Measurements from ENCODE around the gene CRX.
"Not testable (repeated sequence)": the region's sequence is repeated elsewhere in the genome, so short reads cannot be mapped to it uniquely, and the experiment has no call there.

CRX gene

DNA sequence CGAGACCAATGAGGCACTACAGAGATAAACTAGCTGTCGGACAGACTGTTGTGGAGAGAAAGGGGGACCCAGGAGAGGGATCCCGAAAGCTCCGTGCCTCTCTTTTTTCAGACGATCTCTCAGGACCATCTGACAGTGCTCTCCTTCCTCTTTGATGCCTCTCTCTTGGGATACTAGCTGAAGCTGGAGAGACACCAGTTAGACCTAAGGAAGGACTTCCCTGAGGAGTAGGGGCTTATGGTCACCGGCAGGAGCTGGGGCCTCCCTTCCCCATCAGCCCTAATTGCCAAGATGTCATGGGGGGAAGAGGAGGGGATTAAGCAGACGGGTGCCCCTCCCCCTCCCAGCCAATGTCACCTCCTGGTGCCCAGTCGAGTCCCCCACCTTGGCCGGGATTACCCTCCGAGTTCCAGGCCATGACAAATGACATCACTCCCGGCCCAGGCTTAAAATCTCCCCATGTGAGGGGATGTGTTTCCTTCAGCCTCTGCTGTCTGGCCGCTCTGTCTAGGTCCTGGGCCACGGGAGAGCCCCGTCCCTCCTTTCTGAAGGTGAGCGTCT, at the start of gene CRX:
CRX (plus strand) TSS at position 478 of the 561 bp plus-strand sequence. CDS start 12,507 bp downstream, outside the sequence.
- DNase-seq: no peak

DNA sequence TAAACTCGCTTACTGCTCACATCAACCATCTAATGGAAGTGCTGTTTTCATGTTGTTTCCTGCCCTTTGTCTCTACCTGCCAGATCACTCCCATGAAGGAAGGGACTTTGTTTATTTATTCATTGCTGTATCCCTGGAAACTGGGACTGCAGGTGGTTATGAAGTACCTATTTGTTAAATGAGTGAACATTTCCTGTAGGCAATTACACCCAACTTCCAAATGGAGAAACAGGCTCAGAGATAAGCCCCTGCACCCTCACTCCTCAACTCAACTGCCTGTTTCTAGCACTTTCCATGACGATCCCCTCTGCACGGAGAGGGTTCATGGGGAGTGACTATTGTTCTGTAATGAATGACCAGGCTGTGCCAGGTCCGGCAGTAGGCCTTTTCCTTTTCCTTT, 45.2 kb upstream of the CRX start:
- no peak for DNase-seq

DNA sequence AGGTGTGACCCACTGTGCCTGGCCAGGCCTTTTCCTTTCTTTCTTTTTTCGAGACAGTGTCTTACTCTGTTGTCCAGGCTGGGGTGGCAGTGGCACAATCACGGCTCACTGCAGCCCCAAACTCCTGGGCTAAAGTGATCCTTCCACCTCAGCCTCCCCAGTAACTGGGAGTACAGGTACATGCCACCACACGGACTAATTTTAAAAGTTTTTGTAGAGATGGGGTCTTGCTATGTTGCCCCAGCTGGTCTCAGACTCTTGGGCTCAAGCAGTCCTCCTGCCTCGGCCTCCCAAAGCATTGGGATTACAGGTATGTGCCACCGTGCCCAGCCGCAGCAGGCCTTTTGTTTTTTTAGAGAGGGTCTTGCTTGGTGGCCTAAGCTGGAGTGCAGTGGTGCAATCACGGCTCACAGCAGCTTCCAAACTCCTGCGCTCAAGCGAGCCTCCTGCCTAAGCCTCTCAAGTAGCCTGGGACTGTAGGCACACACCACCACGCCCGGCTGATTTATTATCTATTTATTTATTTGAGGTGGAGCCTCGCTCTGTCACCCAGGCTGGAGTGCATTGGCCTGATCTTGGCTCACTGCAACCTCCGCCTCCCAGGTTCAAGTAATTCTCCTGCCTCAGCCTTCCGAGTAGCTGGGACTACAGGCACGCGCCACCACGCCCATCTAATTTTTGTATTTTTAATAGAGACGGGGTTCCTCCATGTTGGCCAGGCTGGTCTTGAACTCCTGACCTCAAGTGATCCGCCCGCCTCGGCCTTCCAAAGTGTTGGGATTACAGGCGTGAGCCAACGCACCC, 44.3 kb upstream of the CRX start:
- DNase-seq: not testable (repeated sequence)

DNA sequence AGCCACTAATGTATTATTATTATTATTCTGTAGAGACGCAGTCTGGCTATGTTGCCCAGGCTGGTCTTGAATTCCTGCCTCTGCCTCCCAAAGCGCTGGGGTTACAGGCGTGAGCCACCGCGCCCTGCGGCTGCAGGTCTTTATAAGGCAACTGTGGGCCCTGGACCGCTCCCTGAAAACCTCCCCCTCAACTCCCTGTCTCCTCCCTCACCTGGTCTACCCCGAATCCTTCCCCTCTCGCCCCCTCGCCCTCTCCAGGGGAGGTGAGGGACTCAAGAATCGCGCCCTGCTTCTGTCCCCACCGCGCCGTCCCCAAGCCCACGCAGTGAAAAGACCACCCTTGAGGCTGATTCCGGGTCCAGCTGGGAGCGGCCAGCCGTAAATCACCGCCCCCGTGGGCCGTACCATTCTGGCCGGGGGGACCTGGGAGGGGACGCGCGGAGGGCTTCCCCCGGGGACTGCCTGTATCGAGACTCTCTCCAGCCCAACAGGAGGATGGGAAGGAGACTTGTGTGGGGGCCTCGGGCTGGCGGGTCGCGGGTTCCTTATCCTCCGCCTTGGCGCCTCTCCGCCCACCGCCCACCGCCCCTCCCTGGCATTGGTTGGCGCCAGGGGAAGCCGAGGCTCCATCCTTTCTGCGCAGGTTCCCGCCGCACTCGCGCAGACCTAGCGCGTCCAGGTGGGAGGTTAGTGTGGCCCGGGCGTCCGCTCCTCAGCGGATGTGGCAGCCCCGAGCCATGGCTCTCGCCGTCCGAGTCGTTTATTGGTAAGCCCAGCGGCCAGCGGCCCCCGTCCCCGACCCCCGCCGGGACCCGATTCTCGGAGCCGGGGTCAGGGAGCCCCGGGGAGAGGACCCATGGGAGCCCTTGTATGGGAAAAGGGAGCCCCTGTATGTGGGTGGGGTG, 43.4 kb upstream of the CRX start, which contains the start of gene SELENOW:
SELENOW (plus strand) TSS at position 655 of the 905 bp plus-strand sequence; CDS start at position 738, 83 bp downstream.
- peak; percentile 34 for DNase-seq

DNA sequence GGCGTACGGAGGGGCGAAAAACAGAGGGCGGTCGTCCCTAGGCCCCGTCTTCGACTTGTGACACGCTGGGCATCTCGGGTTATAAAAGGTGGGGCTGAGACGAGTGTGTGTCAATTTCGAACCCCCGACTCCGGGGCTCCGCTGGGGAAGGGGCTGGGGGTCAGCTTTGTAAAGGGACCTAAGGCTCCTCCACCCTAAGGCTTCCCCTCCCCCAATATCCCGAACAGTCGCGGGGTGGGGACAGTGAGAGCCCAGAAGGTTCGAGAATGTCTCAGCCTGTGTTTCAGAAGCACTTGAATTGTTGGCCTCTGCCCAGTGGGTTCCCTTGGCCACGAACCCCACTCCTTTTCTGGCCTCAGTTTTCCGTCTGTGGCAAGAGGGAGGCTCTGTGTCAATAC, 42.8 kb upstream of the CRX start:
- no peak for DNase-seq

DNA sequence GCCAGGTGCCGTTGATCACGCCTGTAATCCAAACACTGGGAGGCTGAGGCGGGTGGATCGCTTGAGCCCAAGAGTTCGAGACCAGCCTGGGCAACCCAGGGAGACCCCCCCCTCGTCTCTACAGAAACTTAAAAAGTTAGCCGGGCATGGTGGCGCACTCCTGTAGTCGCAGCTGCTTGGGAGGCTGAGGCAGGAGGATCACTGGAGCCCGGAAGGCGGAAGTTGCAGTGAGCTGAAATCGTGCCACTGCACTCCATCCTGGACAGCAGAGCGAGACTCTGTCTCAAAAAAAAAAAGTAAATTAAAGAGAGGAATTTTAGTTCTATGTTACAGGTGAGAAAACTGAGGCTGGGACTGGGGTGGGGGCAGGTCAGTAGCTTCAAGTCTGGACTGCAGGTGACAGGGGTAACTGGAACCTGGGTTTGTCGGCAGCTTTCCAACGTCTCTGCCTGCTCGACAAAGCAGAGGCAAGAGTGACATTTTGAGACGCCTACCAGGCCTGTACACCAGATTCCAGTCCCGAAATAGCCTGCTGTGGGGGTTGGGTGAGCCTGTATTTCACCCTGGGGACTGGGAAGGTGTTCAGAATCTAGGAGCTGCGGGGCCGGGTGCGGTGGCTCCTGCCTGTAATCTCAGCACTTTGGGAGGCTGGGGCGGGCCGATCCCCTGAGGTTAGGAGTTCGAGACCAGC, 42.1 kb upstream of the CRX start:
- DNase-seq: no peak

DNA sequence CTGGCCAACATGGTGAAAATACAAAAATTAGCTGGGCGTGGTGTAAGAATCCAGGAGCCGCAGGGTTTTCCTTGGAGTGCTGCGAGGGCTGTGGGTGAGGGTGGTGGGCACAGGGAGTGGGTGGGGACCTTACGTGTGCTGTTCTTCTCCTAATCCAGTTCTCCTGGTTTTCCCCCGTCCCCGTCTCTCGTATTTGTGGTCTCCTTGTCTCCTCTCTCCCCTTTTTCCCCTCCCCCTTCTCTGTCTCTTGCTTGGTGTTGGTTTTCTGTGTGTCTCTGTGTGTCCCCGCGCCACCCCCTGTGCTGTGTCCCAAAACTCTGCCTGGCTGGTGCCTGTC, 41.6 kb upstream of the CRX start:
- no peak for DNase-seq

DNA sequence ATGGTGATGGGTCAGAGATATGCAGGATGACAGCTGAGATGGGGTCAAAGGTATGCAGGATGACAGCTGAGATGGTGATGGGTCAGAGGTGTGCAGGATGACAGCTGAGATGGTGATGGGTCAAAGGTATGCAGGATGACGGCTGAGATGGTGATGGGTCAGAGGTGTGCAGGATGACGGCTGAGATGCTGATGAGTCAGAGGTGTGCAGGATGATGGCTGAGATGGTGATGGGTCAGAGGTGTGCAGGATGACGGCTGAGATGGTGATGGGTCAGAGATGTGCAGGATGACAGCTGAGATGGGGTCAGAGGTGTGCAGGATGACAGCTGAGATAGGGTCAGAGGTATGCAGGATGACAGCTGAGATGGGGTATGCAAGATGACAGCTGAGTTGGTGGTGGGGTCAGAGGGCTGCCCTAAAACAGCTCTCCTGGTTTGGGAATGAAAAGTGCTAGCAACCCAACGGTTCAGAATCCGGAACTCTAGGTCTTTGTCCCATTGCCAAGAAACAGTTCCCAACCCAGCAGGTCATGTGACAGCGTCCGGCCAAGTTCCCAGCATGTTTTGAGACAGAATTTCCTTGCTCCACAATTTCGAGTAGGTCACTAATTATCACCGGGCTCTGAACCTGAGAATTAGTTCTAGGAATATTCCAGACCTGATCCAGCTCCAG, 40.0 kb upstream of the CRX start:
- no peak for DNase-seq

DNA sequence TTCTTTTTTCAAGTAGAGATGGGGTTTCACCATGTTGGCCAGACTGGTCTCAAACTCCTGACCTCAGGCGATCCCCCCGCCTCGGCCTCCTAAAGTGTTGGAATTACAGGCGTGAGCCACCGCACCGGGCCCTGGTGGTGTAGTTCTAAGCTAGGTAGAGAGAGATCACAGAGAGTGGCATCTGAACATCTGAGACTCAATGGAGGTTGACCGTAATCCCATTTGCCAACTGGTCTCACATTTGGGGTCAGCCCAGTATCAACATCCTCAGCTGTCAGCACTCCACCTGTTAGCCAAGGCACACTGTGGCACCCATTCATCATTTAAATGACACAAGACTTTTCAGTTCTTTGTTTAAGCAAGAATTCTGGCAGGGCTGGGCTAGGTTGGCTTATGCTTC, 35.2 kb upstream of the CRX start:
- no peak for DNase-seq

DNA sequence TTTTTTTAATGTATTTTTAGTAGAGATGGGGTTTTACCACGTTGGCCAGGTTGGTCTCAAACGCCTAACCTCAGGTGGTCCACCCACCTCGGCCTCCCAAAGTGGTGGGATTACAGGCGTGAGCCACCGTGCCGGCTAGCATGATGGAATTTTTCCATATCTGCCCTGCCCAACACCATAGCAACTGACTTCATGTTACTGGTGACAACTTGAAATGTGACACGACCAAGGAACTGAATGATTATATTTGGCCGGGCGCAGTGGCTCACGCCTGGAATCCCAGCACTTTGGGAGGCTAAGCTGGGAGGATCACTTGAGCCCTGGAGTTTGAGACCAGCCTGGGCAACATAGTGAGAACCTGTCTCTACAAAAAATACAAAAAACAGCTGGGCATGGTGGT, 34.4 kb upstream of the CRX start:
- not testable (repeated sequence) for DNase-seq

DNA sequence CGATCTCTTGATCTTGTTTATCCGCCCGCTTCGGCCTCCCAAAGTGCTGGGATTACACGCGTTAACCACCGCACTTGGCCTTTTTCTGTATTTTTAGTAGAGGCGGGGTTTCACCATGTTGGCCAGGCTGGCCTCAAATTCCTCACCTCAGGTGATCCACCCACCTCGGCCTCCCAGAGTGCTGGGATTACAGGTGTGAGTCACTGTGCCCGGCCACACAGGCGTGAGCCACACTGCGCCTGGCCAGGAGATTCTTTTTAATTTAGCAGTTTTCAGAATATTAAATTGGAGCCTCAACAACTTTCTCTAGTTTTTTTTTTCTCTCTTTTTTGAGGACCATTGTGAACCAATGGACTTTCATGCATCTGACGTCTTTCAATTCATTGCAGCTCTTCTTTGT, 31.9 kb upstream of the CRX start:
- not testable (repeated sequence) for DNase-seq

DNA sequence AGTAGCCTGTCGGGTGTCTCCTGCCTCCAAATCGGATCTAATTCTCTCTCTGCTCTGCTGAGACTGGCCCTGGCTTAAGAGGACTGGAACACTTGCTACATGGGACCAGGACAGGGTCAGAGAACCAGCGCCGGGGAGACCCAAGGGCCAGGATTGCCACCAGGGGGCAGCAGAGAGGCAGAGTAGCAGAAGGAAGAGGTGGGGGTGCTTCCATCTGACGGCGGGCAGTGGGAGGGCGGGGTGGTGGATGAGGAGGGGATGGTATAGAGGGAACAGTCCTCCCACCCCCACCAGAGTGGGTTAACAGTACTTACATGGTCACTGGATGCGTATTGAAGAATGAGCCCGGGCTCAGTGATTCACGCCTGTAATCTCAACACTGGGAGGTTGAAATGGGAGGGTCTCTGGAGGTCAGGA, 31.3 kb upstream of the CRX start:
- DNase-seq: peak; percentile 47

DNA sequence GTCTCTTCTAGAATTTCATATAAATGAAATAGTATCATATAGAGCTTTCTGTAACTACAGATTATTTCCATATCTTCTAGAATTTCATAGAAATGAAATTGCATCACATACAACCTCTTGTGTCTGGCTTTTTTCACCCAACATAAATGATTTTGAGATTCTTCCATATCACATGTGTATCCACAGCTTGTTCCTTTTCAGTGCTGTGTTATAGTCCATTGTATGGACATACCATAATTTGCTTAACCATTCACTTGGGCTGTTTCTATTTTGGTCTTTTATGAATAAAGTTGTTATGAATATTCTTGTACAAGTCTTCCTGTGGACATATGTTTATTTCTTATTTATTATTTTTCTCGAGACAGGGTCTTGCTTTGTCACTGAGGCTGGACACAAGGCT, 29.1 kb upstream of the CRX start:
- DNase-seq: no peak

DNA sequence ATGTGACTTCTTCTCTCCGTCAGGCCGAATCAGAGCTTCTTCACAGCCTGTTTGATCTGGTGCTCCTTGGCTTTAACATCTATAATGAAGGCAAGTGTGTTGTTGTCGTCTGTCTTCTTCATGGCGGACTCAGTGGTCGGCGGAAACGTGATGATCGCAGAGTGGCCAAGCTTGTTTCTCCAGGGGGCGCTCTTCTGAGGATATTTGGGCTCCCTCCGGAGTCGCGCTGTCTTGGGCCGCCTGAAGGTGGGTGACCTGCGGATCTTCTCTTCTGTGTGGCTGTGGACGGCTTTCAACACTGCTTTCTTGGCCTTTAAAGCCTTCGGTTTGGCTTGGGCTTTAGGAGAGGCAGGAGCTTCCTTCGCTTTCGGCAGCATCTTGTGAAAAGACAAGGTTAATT, 27.2 kb upstream of the CRX start:
- no peak for DNase-seq

DNA sequence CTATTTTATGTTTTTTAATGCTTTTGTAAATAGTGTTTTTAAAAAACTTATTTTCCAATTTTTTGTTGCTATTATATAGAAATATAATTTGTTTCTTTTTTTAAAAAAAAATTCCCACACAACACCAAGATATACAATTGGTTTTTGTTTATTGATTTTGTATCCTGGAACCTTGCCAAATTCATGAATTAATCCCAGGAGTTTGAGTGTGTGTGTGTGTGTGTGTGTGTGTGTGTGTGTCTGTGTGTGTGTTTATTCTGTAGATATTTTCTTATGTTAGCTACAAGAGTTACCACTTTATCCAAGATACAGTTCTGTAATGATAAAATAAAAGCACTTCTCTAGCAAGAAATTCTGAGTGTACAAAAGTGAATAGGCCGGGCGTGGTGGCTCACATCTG, 25.0 kb upstream of the CRX start:
- DNase-seq: no peak

DNA sequence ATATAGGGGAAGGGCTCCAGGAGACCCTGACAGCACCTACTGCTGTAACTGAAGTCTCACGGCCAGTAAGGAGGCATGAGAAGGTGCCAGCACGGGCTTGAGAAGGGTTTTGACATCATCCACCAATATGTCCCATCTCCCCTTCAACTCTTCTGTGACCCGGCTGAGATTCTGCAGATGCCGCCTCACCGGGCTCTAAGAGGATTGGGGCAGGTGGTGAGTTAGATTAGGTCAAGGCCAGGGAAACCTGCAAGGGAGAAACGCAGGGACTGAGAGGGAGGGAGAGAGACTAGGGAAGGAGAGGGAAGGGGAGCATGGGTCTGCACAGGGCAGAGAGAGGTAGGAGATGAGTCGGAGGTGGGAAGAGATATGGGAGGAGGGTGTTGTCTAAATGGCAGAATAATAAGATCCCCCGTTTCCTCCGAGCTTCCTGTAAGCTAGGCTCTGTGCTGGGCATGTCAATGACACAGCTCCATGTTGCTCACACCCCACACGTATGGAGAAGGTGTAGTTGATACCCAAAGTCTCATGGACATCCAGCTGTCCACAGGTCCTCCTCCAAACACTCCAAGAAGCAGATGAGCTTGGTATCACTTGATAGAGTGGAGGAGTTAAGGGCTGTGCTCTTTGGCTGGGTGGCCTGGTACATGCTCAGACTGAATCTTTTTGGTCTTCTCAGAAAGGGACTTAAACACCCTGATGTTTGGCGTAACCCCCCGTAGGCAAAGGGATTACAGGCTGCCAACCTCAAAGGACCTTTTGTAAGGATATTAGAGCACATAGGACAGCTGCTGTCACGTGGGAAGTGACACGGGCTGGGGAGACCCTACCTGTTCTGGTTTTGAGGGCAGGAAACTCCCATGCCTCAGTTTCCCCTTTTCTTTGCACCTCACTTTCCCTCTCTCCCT, 23.5 kb upstream of the CRX start:
- DNase-seq: no peak

DNA sequence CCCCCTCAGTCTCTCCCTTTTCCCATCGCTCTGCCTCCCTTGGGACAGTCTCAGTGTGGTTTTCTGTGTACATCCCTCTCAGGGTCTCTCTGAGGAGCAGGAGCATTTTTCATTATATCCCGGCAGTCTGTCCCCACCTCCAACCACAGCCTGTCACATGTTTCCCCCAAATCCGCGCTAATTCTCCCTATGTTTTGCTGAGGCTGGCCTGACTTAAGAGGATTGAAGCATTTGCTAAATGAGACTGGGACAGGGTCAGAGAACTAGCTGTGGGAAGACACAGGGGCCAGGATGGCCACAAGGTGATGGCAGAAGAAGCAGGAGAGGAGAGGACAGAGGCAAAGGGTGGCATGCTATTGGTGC, 22.9 kb upstream of the CRX start:
- DNase-seq: no peak

DNA sequence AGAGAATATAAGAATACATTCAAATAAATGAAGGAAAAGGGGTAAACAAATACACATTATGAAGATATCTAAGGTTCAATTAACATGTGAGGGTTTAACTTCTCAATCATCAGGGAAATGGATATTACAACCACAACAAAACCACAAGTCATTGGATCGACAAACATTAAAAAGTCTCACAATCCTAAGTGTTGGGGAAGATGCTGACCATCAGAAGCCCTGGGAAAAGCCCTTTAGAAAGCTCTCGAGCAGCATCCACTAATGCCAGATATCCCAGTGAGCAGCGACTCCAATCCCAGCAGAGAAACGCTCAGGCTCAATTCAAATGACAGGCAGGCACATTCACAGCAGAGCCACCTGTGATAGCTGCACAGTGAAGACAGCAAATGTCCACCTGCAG, 20.5 kb upstream of the CRX start:
- no peak for DNase-seq

DNA sequence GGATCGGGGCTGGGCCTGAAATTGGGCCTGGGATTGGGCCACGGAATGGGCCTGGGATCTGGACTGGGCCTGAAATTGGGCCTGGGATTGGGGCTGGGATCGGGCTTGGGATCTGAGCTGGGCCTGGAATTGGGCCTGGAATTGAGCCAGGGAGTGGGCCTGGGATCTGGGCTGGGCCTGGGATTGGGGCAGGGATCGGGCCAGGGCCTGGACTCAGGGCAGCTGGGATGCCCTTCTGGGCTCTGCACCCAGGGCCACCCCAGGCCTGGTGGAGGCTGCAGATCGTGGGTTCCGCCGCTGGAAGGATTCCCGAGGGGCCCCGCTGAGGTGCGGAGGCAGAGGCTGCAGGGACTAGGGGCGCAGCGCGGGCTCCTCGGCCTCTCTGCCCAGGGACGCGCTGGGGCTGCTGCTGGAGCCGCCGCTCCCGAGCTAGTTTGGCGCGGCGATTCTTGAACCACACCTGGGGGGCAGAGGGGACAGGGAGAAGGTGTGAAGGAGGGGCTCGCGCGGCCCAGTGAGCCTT, 19.2 kb upstream of the CRX start:
- DNase-seq: no peak

DNA sequence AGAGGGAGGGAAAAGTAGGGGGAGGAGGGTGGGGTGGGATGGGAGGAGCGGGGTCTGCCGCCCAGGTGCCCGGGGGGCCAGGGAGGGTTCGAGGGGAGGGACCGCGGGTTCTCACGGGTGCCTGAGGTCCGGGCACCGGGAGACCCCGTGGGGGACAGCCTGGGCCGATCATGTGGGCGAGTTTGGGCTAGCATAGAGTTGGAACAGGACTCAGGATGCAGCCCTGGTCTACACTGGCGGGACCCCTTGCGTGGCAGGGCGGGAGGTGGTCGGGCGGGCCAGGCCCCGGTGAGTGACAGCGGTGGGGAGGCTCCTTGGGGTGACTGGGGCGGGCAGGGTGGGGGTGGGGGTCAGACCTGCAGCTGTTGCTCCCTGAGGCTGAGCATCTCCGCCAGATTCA, 18.6 kb upstream of the CRX start:
- not testable (repeated sequence) for DNase-seq

DNA sequence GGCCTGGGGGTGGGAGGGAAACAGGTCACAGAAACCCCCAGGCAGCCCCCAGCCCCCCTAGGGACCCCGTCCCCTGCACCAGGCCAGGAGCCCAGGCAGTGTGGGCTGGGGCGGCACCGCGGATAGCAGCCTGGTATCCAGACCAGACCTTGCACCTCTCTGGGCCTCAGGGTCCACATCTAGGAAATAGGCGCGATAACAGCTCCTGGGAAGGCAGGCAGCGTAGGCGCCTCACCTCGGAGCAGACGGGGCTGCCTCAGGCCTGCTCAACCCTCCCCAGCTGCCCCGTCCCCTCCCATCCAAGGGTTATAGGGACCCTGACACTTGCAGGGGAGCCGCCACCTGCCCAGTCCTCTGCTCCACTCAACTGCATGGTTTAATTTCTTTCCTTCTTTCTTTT, 18.1 kb upstream of the CRX start:
- not testable (repeated sequence) for DNase-seq
